HepG2 (cell line): Measurements from ENCODE around the gene BACH2. TPM values are rescaled to one million over a fixed set of nuclear protein-coding genes. Genes with fewer than 3 reads are reported as not detected.

ENCODE experiments used
- ATAC-seq: fragments of 200-7000 bp; cut with Tn5 transposase; 3 replicates; pipeline ENCODE4 v1.9.1; 2020; ENCODE audit warnings: mild to moderate bottlenecking, moderate library complexity
- BruUV-seq: library from RNA; stranded (reverse); fragments of 400-500 nt; replicated peaks from 2 replicates; lab custom pipeline; 2021; lab: Mats Ljungman, UMichigan
- CTCF ChIA-PET: fragments of 300-600 bp; formaldehyde crosslinking; extraction: SDS; loops from one replicate; lab custom pipeline; 2021; ENCODE audit warnings: low total read pairs, inconsistent platforms, low intra/inter-chr PET ratio; lab: Yijun Ruan, JAX
- POLR2A ChIA-PET: fragments of 350-600 bp; sonication (Branson Sonifier 250); formaldehyde crosslinking; loops from one replicate; lab custom pipeline; 2020; ENCODE audit warnings: antibody characterized with exemption, inconsistent platforms; lab: Yijun Ruan, JAX
- DNase-seq: peaks from one replicate; pipeline ENCODE4 v3.0.0-alpha.2; 2015; ENCODE audit warnings: low spot score
- FAIRE-seq: peaks from 3 replicates; lab custom pipeline; 2011; peaks lifted over from hg19 to GRCh38; lab: Jason Lieb, UNC
- H2AFZ ChIP-seq: one replicate; pipeline ENCODE4 v1.6.1; 2011; ENCODE audit warnings: low read length, inconsistent platforms
- H3K27ac ChIP-seq: fragments of 300-600 bp; 3 replicates; pipeline ENCODE4 v1.8.0; 2011; ENCODE audit warnings: mixed run types, mild to moderate bottlenecking, mixed read lengths, low read length, inconsistent platforms; ENCODE audit not compliant: insufficient read depth; ENCODE audit errors: extremely low read length
- H3K27me3 ChIP-seq, 2 experiments: fragments of 200-600 bp in 1 of 2; 2 replicates in 1 of 2; 3 replicates in 1 of 2; pipeline versions ENCODE4 v1.6.0 to v1.8.0; 2011; ENCODE audit warnings: low read length in 2 of 2, mild to moderate bottlenecking in 2 of 2, moderate library complexity in 2 of 2, inconsistent platforms in 1 of 2; ENCODE audit not compliant: insufficient read depth in 2 of 2, control insufficient read depth in 1 of 2
- H3K36me3 ChIP-seq, 2 experiments: fragments of 200-600 bp in 1 of 2; replicated peaks in 1 of 2; 2 replicates in 1 of 2; 3 replicates in 1 of 2; pipeline versions ENCODE4 v1.5.1 to v1.8.0; 2011; ENCODE audit warnings: low read length in 2 of 2, inconsistent platforms in 1 of 2; ENCODE audit not compliant: insufficient read depth in 2 of 2, control insufficient read depth in 1 of 2
- H3K4me1 ChIP-seq: 2 replicates; pipeline ENCODE4 v1.5.1; 2012; ENCODE audit warnings: low read length, inconsistent platforms; ENCODE audit not compliant: insufficient read depth
- H3K4me2 ChIP-seq: 2 replicates; pipeline ENCODE4 v1.6.0; 2011; ENCODE audit warnings: low read depth, low read length, inconsistent platforms
- H3K4me3 ChIP-seq, 3 experiments: fragments of 200-600 bp in 1 of 3; sonication (generic), shearing (Covaris generic) in 1 of 3; replicated peaks in 1 of 3; 2 replicates each; pipeline ENCODE4 v1.5.1; 2011 to 2016; ENCODE audit warnings: low read length in 3 of 3, inconsistent platforms in 2 of 3, low read depth in 2 of 3, mild to moderate bottlenecking in 2 of 3, control low read depth in 1 of 3, mixed read lengths in 1 of 3; ENCODE audit not compliant: insufficient read depth in 1 of 3
- H3K79me2 ChIP-seq: one replicate; pipeline ENCODE4 v1.6.1; 2011; ENCODE audit warnings: low read length, inconsistent platforms; ENCODE audit not compliant: insufficient read depth
- H3K9ac ChIP-seq: 2 replicates; pipeline ENCODE4 v1.6.0; 2011; ENCODE audit warnings: mild to moderate bottlenecking, low read depth, low read length, inconsistent platforms; ENCODE audit not compliant: insufficient read depth
- H3K9me3 ChIP-seq: 2 replicates; pipeline ENCODE4 v1.5.1; 2012; ENCODE audit warnings: mild to moderate bottlenecking, low read length
- H4K20me1 ChIP-seq: 2 replicates; pipeline ENCODE4 v1.6.0; 2011; ENCODE audit warnings: inconsistent platforms, mild to moderate bottlenecking, low read length, moderate library complexity; ENCODE audit not compliant: insufficient read depth
- CENPT ChIP-seq: sonication (generic); formaldehyde crosslinking; IDR thresholded peaks from 2 replicates; pipeline ENCODE4 v1.8.0; 2022; ENCODE audit warnings: low read depth, mild to moderate bottlenecking, moderate library complexity, missing genetic modification reagents
- CREB3 ChIP-seq: sonication (generic); formaldehyde crosslinking; IDR thresholded peaks from 2 replicates; pipeline ENCODE4 v1.5.0; 2020; ENCODE audit warnings: missing genetic modification reagents
- HOXA7 ChIP-seq: sonication (generic); formaldehyde crosslinking; IDR thresholded peaks from 2 replicates; pipeline ENCODE4 v1.8.1; 2022; ENCODE audit warnings: mild to moderate bottlenecking, missing genetic modification reagents, moderate library complexity
- NFIC ChIP-seq: IDR thresholded peaks from 2 replicates; pipeline ENCODE4 v1.6.1; 2012; ENCODE audit warnings: mild to moderate bottlenecking, low read length, inconsistent platforms
- SNAPC2 ChIP-seq: sonication (generic); formaldehyde crosslinking; IDR thresholded peaks from 2 replicates; pipeline ENCODE4 v1.8.1; 2022; ENCODE audit warnings: mild to moderate bottlenecking, missing genetic modification reagents
- ZBTB1 ChIP-seq: sonication (generic); formaldehyde crosslinking; IDR thresholded peaks from 2 replicates; pipeline ENCODE4 v1.4.0; 2020; ENCODE audit warnings: missing genetic modification reagents, borderline replicate concordance
- ZBTB10 ChIP-seq: sonication (generic); formaldehyde crosslinking; IDR thresholded peaks from 2 replicates; pipeline ENCODE4 v1.4.0; 2020; ENCODE audit warnings: missing genetic modification reagents, borderline replicate concordance
- ZBTB44 ChIP-seq: sonication (generic); formaldehyde crosslinking; IDR thresholded peaks from 2 replicates; pipeline ENCODE4 v1.4.0; 2020; ENCODE audit warnings: missing genetic modification reagents
- ZHX2 ChIP-seq, 2 experiments: sonication (generic) in 1 of 2; formaldehyde crosslinking in 1 of 2; IDR thresholded peaks; 2 replicates each; pipeline versions ENCODE4 v1.6.1 to v1.9.0; 2014 to 2022; ENCODE audit warnings: antibody characterized with exemption in 1 of 2, borderline replicate concordance in 1 of 2, inconsistent platforms in 1 of 2, low read depth in 1 of 2, missing genetic modification reagents in 1 of 2
- ZNF556 ChIP-seq: sonication (generic); formaldehyde crosslinking; IDR thresholded peaks from 2 replicates; pipeline ENCODE4 v1.4.0; 2020; ENCODE audit warnings: mild to moderate bottlenecking, missing genetic modification reagents, borderline replicate concordance
- ZNF615 ChIP-seq: sonication (generic); formaldehyde crosslinking; IDR thresholded peaks from 2 replicates; pipeline ENCODE4 v1.5.0; 2020; ENCODE audit warnings: mild to moderate bottlenecking, missing genetic modification reagents, borderline replicate concordance
- ZNF766 ChIP-seq: sonication (generic); formaldehyde crosslinking; IDR thresholded peaks from 2 replicates; pipeline ENCODE4 v1.5.0; 2020; ENCODE audit warnings: missing genetic modification reagents, borderline replicate concordance
- WGBS: methylation state at CpG from one replicate; pipeline ENCODE4 v1.1.6; 2017; ENCODE audit warnings: low lambda C conversion rate; 5-methylcytosine and 5-hydroxymethylcytosine counted together
- in situ Hi-C: cut with HindIII; loops from 2 replicates; pipeline ENCODE4 v1.10.0; 2017; ENCODE audit warnings: low pct_unique_long_range_greater_than_20kb; ENCODE audit not compliant: extremely low pct_ligation_motif_present
- intact Hi-C: fragments of 100-400 bp; cut with micrococcal nuclease; formaldehyde crosslinking; loops from one replicate; pipeline ENCODE4 v1.10.0; 2022; ENCODE audit not compliant: unreplicated experiment
- polyA plus RNA-seq, 8 experiments: library from polyadenylated mRNA; depleted of rRNA in 3 of 8; stranded (reverse) in 7 of 8; unstranded in 1 of 8; fragments of >200 nt; fragmentation: Illumina TruSeq in 4 of 8; extraction: Trizol in 4 of 8; gene quantifications; 2 replicates each; pipeline versions ENCODE4 v1.2.1 to v1.2.3, GENCODE V29; 2011 to 2016; ENCODE audit warnings: low read depth in 4 of 8, missing spikeins in 1 of 8, mixed read lengths in 1 of 8; ENCODE audit not compliant: insufficient read depth in 1 of 8
- total RNA-seq, 5 experiments: library from RNA; depleted of rRNA; stranded (reverse); fragments of >200 nt; fragmentation: Illumina TruSeq; extraction: Trizol; gene quantifications; 2 replicates each; pipeline ENCODE4 v1.2.3, GENCODE V29; 2016; ENCODE audit warnings: low read depth in 1 of 5

The BACH2 gene
- total and polyA plus RNA-seq, 2 of the 13 experiments (the other 11 are each of a cell fraction or from before 2014, with no cell fraction given) = 0.01 TPM; not detected in 1

GRCh38 chr6:90251295-90251992 lies 45.2 kb downstream of the BACH2 start:
- no peak for DNase-seq
- BruUV-seq = no TSS peak
- Histone ChIP-seq H3K27me3 (no peaks in the 10 kb centered on the region), H2AFZ (no peak overlapping the region), H4K20me1 (no peaks in the 10 kb centered on the region), H3K9me3 (no peaks in the 10 kb centered on the region), H3K27ac (no peak overlapping the region), H3K9ac (no peak overlapping the region), H3K4me1 (no peaks in the 10 kb centered on the region), H3K79me2 (no peaks in the 10 kb centered on the region), H3K4me2 (no peak overlapping the region), H3K4me3 (no peak overlapping the region), H3K36me3 (no peaks in the 10 kb centered on the region)
- FAIRE-seq = no peak
- intact Hi-C loops = no loop called here
- 48% methylated on average over 4 of the region's 4 CpGs for WGBS
- in situ Hi-C loops = no loop called here
- no peak for ATAC-seq
- CTCF ChIA-PET = no interaction called here
- POLR2A ChIA-PET = no interaction called here
- TF ChIP-seq ZHX2 (IDR thresholded peaks at IDR 0.05; ENCODE audit: low read depth) = no peak
- TF ChIP-seq ZHX2 (CRISPR knock-in tag; IDR thresholded peaks at IDR 0.05; ENCODE audit: borderline replicate concordance) = no peak
- no peak for TF ChIP-seq ZBTB1
- no peak for TF ChIP-seq ZNF556 (CRISPR knock-in tag)
- TF ChIP-seq ZNF766 (CRISPR knock-in tag) = no peak
- TF ChIP-seq ZNF615 (CRISPR knock-in tag) = no peak
- no peak for TF ChIP-seq ZBTB10 (CRISPR knock-in tag)
- TF ChIP-seq SNAPC2 (CRISPR knock-in tag) = no peak
- TF ChIP-seq ZBTB44 (CRISPR knock-in tag) = no peak
- no peak for TF ChIP-seq HOXA7 (CRISPR knock-in tag)
- no peak for TF ChIP-seq CENPT (CRISPR knock-in tag)
- TF ChIP-seq CREB3 (CRISPR knock-in tag) = no peak
- TF ChIP-seq NFIC = no peak
